Activated naive CD4-positive, alpha-beta T cell treated with anti-CD3 and anti-CD28 coated beads, Interleukin-2, amount 10 ng/mL, durations not matched to agents 5 hours and 36 hours (primary cell): ENCODE measurements around the gene ATG14. TPM values are rescaled to one million over a fixed set of nuclear protein-coding genes. Genes with fewer than 3 reads are reported as not detected.

Source experiments
- total RNA-seq, 2 experiments: library from RNA; stranded (reverse); gene quantifications; one replicate each; pipeline ENCODE4 v1.2.3, GENCODE V29; 2021

ATG14 gene
- total RNA-seq: 1 to 10 TPM; 5.7 to 6.0 TPM

GRCh38 chr14:55411426-55412389 lies at the start of gene ATG14:
Gene ATG14 (minus strand): TSS chr14:55411830. CDS start chr14:55411822, 8 bp downstream.

GRCh38 chr14:55440385-55440784 lies 28.8 kb upstream of the ATG14 start, which contains the start of gene TBPL2:
Gene TBPL2 (minus strand): TSS chr14:55440616. CDS start chr14:55440449, 167 bp downstream.

Other genes with a start within 250 kb of the ATG14 start
- 10 to 100 TPM; 67.1 to 68.5 TPM for gene DLGAP5, start 220.2 kb downstream of the ATG14 start, total RNA-seq
- 10 to 100 TPM; 23.0 to 24.1 TPM for gene FBXO34, start 140.4 kb downstream of the ATG14 start, total RNA-seq
- not detected for gene TBPL2, start 28.8 kb upstream of the ATG14 start, total RNA-seq
- gene KTN1, start 168.4 kb upstream of the ATG14 start, total RNA-seq: 10 to 100 TPM; 96.0 to 98.2 TPM